ENCODE results near the gene GPR176. TPM values are rescaled to one million over a fixed set of nuclear protein-coding genes. Genes with fewer than 3 reads are reported as not detected.

Gene GPR176
- total RNA-seq, 1 donor from 2014 or later = 20.6 TPM

DNA sequence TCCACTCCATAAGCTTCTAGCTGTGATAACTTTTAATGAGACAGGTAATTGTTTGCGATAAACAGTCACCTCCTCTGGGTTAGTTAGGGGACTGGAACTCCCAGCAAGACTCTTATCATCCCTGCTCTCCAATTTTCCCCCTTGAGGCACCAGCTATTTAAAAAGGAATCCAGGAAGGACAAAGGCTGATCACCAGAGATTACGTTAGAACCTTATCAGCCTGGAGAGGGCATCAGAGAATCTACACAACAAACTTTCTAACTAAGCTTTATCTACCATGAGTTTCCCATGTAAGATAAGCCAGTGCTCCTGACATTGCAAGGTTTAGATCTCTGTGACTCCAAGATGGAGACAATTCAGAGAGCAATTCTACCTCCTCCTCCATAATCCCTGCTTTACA, 31.3 kb downstream of the GPR176 start:
- H3K9ac ChIP-seq = no peak overlapping the region
- no peak overlapping the region for H3K27ac Mint-ChIP-seq
- H3K4me3 Mint-ChIP-seq = no peak overlapping the region
- DNase-seq (ENCODE audit: low spot score) = no peak
- no peaks in the 10 kb centered on the region for H3K36me3 Mint-ChIP-seq
- TF ChIP-seq, protein P1, sequence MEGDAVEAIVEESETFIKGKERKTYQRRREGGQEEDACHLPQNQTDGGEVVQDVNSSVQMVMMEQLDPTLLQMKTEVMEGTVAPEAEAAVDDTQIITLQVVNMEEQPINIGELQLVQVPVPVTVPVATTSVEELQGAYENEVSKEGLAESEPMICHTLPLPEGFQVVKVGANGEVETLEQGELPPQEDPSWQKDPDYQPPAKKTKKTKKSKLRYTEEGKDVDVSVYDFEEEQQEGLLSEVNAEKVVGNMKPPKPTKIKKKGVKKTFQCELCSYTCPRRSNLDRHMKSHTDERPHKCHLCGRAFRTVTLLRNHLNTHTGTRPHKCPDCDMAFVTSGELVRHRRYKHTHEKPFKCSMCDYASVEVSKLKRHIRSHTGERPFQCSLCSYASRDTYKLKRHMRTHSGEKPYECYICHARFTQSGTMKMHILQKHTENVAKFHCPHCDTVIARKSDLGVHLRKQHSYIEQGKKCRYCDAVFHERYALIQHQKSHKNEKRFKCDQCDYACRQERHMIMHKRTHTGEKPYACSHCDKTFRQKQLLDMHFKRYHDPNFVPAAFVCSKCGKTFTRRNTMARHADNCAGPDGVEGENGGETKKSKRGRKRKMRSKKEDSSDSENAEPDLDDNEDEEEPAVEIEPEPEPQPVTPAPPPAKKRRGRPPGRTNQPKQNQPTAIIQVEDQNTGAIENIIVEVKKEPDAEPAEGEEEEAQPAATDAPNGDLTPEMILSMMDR (IDR thresholded peaks at IDR 0.05) = no peak
- TF ChIP-seq EZH2 (IDR thresholded peaks at IDR 0.05) (no peak), EZH2phosphoT487 (IDR thresholded peaks at IDR 0.05) (no peak)
- H3K4me1 Mint-ChIP-seq = peaks cover 6% of the 10 kb centered on the region
- no peaks in the 10 kb centered on the region for H3K36me3 ChIP-seq
- H3K9me3 ChIP-seq (ENCODE audit: low read depth) = no peaks in the 10 kb centered on the region
- H3K79me2 ChIP-seq (ENCODE audit: low read depth) = peaks cover 46% of the 10 kb centered on the region
- peaks cover 27% of the 10 kb centered on the region for H3F3A ChIP-seq (ENCODE audit: low read depth)
- no peak overlapping the region for H3K27ac ChIP-seq
- H3K4me1 ChIP-seq = peaks cover 47% of the 10 kb centered on the region
- peak overlapping the region; percentile 27 for H3K4me2 ChIP-seq
- no peaks in the 10 kb centered on the region for H3K9me3 Mint-ChIP-seq
- H4K20me1 ChIP-seq (ENCODE audit: low read depth) = no peaks in the 10 kb centered on the region
- H2AFZ ChIP-seq (replicated peaks) = no peak overlapping the region
- H3K4me3 ChIP-seq = no peak overlapping the region
- H3K27me3 ChIP-seq = no peaks in the 10 kb centered on the region
- peaks cover 2% of the 10 kb centered on the region for H3K27me3 Mint-ChIP-seq (ENCODE audit: insufficient read depth, low read depth)

- peaks cover 27% of the 10 kb centered on the region for H3F3A ChIP-seq (ENCODE audit: low read depth)
- no peaks in the 10 kb centered on the region for H3K27me3 ChIP-seq
- H3K9me3 ChIP-seq (ENCODE audit: low read depth) = no peaks in the 10 kb centered on the region
- no peak overlapping the region for H3K27ac ChIP-seq
- H3K9me3 Mint-ChIP-seq = no peaks in the 10 kb centered on the region
- H2AFZ ChIP-seq (replicated peaks) = no peak overlapping the region
- no peak overlapping the region for H3K9ac ChIP-seq
- peak overlapping the region; percentile 27 for H3K4me2 ChIP-seq
- no peak overlapping the region for H3K4me3 ChIP-seq
- TF ChIP-seq, protein P1 (IDR thresholded peaks at IDR 0.05) = no peak
- TF ChIP-seq EZH2 (IDR thresholded peaks at IDR 0.05) = no peak
- no peak for TF ChIP-seq EZH2phosphoT487 (IDR thresholded peaks at IDR 0.05)
- no peaks in the 10 kb centered on the region for H3K36me3 ChIP-seq
- H3K79me2 ChIP-seq (ENCODE audit: low read depth) = peaks cover 46% of the 10 kb centered on the region
- peaks cover 6% of the 10 kb centered on the region for H3K4me1 Mint-ChIP-seq
- H3K4me3 Mint-ChIP-seq = no peak overlapping the region
- no peak overlapping the region for H3K27ac Mint-ChIP-seq
- H3K27me3 Mint-ChIP-seq (ENCODE audit: insufficient read depth, low read depth) = peaks cover 2% of the 10 kb centered on the region
- peaks cover 47% of the 10 kb centered on the region for H3K4me1 ChIP-seq
- no peak for DNase-seq (ENCODE audit: low spot score)
- H3K36me3 Mint-ChIP-seq = no peaks in the 10 kb centered on the region
- no peaks in the 10 kb centered on the region for H4K20me1 ChIP-seq (ENCODE audit: low read depth)
These were observed 31.8 kb downstream of the GPR176 start for GRCh38 chr15:39888243-39888642.

- no peak overlapping the region for H2AFZ ChIP-seq (replicated peaks)
- peaks cover 25% of the 10 kb centered on the region for H3F3A ChIP-seq (ENCODE audit: low read depth)
- no peak overlapping the region for H3K9ac ChIP-seq
- H3K27me3 Mint-ChIP-seq (ENCODE audit: insufficient read depth, low read depth) = peaks cover 2% of the 10 kb centered on the region
- no peak overlapping the region for H3K4me2 ChIP-seq
- H3K27ac ChIP-seq = no peak overlapping the region
- no peak overlapping the region for H3K4me3 Mint-ChIP-seq
- H3K36me3 ChIP-seq = no peaks in the 10 kb centered on the region
- no peak overlapping the region for H3K4me3 ChIP-seq
- peaks cover 6% of the 10 kb centered on the region for H3K4me1 Mint-ChIP-seq
- no peaks in the 10 kb centered on the region for H3K9me3 Mint-ChIP-seq
- no peaks in the 10 kb centered on the region for H3K9me3 ChIP-seq (ENCODE audit: low read depth)
- peaks cover 46% of the 10 kb centered on the region for H3K4me1 ChIP-seq
- H3K79me2 ChIP-seq (ENCODE audit: low read depth) = peaks cover 47% of the 10 kb centered on the region
- DNase-seq (ENCODE audit: low spot score) = no peak
- TF ChIP-seq, protein P1 (IDR thresholded peaks at IDR 0.05) = peak; percentile 11
- TF ChIP-seq EZH2 (IDR thresholded peaks at IDR 0.05) (no peak), EZH2phosphoT487 (IDR thresholded peaks at IDR 0.05) (no peak)
- no peaks in the 10 kb centered on the region for H3K27me3 ChIP-seq
- no peaks in the 10 kb centered on the region for H3K36me3 Mint-ChIP-seq
- no peak overlapping the region for H3K27ac Mint-ChIP-seq
- H4K20me1 ChIP-seq (ENCODE audit: low read depth) = no peaks in the 10 kb centered on the region
These were observed 32.2 kb downstream of the GPR176 start for GRCh38 chr15:39887832-39888231.

Measured in neural progenitor cell (in vitro differentiated cells).